Caco-2 (cell line): Measurements from ENCODE around the gene IKZF4. TPM values are rescaled to one million over a fixed set of nuclear protein-coding genes. Genes with fewer than 3 reads are reported as not detected.
"Not testable (repeated sequence)": the region's sequence is repeated elsewhere in the genome, so short reads cannot be mapped to it uniquely, and the experiment has no call there.

ENCODE experiments used
- BruUV-seq: library from RNA; stranded (reverse); fragments of 400-500 nt; replicated peaks from 2 replicates; lab custom pipeline; 2021; lab: Mats Ljungman, UMichigan
- CTCF ChIA-PET: fragments of 300-600 bp; sonication (Branson Sonifier 250); formaldehyde crosslinking; loops from one replicate; lab custom pipeline; 2022; ENCODE audit warnings: antibody characterized with exemption; lab: Charles Lee
- POLR2A ChIA-PET: fragments of 300-600 bp; sonication (Branson Sonifier 250); formaldehyde crosslinking; loops from one replicate; lab custom pipeline; 2022; ENCODE audit warnings: antibody characterized with exemption; lab: Charles Lee
- DNase-seq, 2 experiments: peaks; one replicate each; pipeline versions ENCODE4 v3.0.0 to v3.0.0-alpha.2; 2020 to 2022
- H3K27me3 ChIP-seq: replicated peaks from 2 replicates; pipeline ENCODE4 v1.6.0; 2011; ENCODE audit warnings: low read length; ENCODE audit not compliant: control insufficient read depth, insufficient read depth
- H3K36me3 ChIP-seq: 2 replicates; pipeline ENCODE4 v1.5.1; 2011; ENCODE audit warnings: low read length; ENCODE audit not compliant: control insufficient read depth, insufficient read depth
- H3K4me1 ChIP-seq: fragments of 250-450 bp; sonication (Bioruptor Pico); 2 replicates; pipeline ENCODE4 v1.5.1; 2020; ENCODE audit warnings: mild to moderate bottlenecking
- H3K4me3 ChIP-seq: 2 replicates; pipeline ENCODE4 v1.5.1; 2011; ENCODE audit warnings: low read depth, mild to moderate bottlenecking, control low read depth, low read length
- H3K9me3 ChIP-seq: fragments of 250-450 bp; sonication (Bioruptor Pico); 2 replicates; pipeline ENCODE4 v1.5.1; 2020; ENCODE audit warnings: mild to moderate bottlenecking, moderate library complexity
- H3K27ac Mint-ChIP-seq: one replicate; pipeline ENCODE4 v1.8.0; 2022; ENCODE audit warnings: mixed read lengths; ENCODE audit not compliant: unreplicated experiment
- H3K27me3 Mint-ChIP-seq: one replicate; pipeline ENCODE4 v1.8.0; 2022; ENCODE audit warnings: mixed read lengths; ENCODE audit not compliant: insufficient read depth, unreplicated experiment
- H3K36me3 Mint-ChIP-seq: one replicate; pipeline ENCODE4 v1.8.0; 2022; ENCODE audit warnings: mild to moderate bottlenecking, mixed read lengths; ENCODE audit not compliant: insufficient read depth, unreplicated experiment
- H3K4me1 Mint-ChIP-seq: one replicate; pipeline ENCODE4 v1.8.0; 2022; ENCODE audit warnings: low read depth, mixed read lengths; ENCODE audit not compliant: unreplicated experiment
- H3K4me3 Mint-ChIP-seq: one replicate; pipeline ENCODE4 v1.8.0; 2022; ENCODE audit warnings: mild to moderate bottlenecking, moderate library complexity, mixed read lengths; ENCODE audit not compliant: unreplicated experiment
- H3K9me3 Mint-ChIP-seq: one replicate; pipeline ENCODE4 v1.8.0; 2022; ENCODE audit warnings: mixed read lengths; ENCODE audit not compliant: unreplicated experiment
- intact Hi-C: fragments of 100-400 bp; cut with micrococcal nuclease; formaldehyde crosslinking; loops from one replicate; pipeline ENCODE4 v1.10.0; 2022; ENCODE audit not compliant: unreplicated experiment
- total RNA-seq: library from RNA; stranded (reverse); gene quantifications from 2 replicates; pipeline ENCODE4 v1.2.3, GENCODE V29; 2022
- TF ChIP-seq, protein P1 (sequence below), 2 experiments: fragments of 200-600 bp in 1 of 2; IDR thresholded peaks; 1 replicate in 1 of 2; 2 replicates in 1 of 2; pipeline versions ENCODE4 v1.5.1 to v1.8.0; 2011 to 2022; ENCODE audit warnings: antibody characterized with exemption in 1 of 2, control low read depth in 1 of 2, inconsistent platforms in 1 of 2, low read depth in 1 of 2, low read length in 1 of 2, mild to moderate bottlenecking in 1 of 2, moderate library complexity in 1 of 2; ENCODE audit not compliant: insufficient read depth in 1 of 2, severe bottlenecking in 1 of 2, unreplicated experiment in 1 of 2

IKZF4 gene
- total RNA-seq, 1 experiment from 2014 or later: 15.7 TPM

DNA sequence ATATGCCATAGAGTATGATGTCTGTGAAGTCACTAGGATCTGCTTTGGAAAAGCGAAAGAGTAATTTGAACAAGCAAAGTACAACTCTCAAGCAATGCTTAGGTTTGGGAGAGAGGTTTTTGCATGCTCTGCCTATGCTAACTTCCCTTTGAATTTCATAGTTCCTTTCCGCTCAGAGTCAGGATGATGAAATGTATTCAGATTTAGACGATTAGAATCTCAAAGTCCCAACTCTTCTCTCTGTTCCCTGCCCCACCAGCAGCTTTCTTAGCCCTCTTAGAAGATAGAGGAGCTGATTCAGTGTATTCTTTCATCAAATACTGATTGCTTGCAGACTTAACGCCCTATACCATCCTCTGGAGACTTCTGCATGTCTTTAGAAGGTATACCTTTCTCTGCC is 35.5 kb upstream of the IKZF4 start:
- TF ChIP-seq, protein P1, sequence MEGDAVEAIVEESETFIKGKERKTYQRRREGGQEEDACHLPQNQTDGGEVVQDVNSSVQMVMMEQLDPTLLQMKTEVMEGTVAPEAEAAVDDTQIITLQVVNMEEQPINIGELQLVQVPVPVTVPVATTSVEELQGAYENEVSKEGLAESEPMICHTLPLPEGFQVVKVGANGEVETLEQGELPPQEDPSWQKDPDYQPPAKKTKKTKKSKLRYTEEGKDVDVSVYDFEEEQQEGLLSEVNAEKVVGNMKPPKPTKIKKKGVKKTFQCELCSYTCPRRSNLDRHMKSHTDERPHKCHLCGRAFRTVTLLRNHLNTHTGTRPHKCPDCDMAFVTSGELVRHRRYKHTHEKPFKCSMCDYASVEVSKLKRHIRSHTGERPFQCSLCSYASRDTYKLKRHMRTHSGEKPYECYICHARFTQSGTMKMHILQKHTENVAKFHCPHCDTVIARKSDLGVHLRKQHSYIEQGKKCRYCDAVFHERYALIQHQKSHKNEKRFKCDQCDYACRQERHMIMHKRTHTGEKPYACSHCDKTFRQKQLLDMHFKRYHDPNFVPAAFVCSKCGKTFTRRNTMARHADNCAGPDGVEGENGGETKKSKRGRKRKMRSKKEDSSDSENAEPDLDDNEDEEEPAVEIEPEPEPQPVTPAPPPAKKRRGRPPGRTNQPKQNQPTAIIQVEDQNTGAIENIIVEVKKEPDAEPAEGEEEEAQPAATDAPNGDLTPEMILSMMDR (IDR thresholded peaks at IDR 0.05; ENCODE audit: insufficient read depth in 1 of 2, low read depth in 1 of 2, low read length in 1 of 2, severe bottlenecking in 1 of 2, unreplicated experiment in 1 of 2): no peak
- Mint-ChIP-seq H3K4me1 (no peaks in the 10 kb centered on the region), H3K27me3 (no peaks in the 10 kb centered on the region), H3K36me3 (peaks cover 69% of the 10 kb centered on the region), H3K27ac (no peak overlapping the region), H3K4me3 (no peak overlapping the region), H3K9me3 (no peaks in the 10 kb centered on the region)
- BruUV-seq: no TSS peak
- no peak for DNase-seq
- Histone ChIP-seq H3K36me3 (peaks cover 3% of the 10 kb centered on the region), H3K9me3 (no peaks in the 10 kb centered on the region), H3K4me3 (no peak overlapping the region), H3K4me1 (no peaks in the 10 kb centered on the region), H3K27me3 (no peaks in the 10 kb centered on the region)
- intact Hi-C loops: no loop called here
- ChIA-PET CTCF (interaction anchor here (0.6 kb wide), 1 partner anchor 10 kb away, joined by 6 read pairs; no protein-coding TSS in a partner anchor), POLR2A (no interaction called here)

DNA sequence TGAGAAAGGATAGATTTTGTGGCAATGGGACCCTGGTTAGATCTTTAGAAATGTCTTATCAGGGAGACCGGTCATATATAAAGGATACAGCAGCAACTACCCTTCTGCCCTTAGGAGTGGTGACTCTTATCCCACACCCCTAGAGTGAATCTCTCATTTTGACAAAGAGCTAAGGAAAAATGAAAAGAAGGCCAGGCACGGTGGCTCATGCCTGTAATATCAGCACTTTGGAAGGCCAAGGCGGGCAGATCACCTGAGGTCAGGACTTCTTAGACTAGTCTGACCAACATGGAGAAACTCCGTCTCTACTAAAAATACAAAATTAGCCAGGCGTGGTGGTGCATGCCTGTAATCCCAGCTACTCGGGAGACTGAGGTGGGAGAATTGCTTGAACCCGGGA is 34.9 kb upstream of the IKZF4 start:
- BruUV-seq, H3K27me3 Mint-ChIP-seq, DNase-seq, H3K27me3 ChIP-seq, H3K4me3 Mint-ChIP-seq, H3K4me1 ChIP-seq, CTCF ChIA-PET, H3K9me3 ChIP-seq, H3K27ac Mint-ChIP-seq, H3K36me3 ChIP-seq, H3K9me3 Mint-ChIP-seq, intact Hi-C loops, POLR2A ChIA-PET, H3K4me1 Mint-ChIP-seq, H3K4me3 ChIP-seq: not testable (repeated sequence)
- peaks cover 75% of the 10 kb centered on the region for H3K36me3 Mint-ChIP-seq

DNA sequence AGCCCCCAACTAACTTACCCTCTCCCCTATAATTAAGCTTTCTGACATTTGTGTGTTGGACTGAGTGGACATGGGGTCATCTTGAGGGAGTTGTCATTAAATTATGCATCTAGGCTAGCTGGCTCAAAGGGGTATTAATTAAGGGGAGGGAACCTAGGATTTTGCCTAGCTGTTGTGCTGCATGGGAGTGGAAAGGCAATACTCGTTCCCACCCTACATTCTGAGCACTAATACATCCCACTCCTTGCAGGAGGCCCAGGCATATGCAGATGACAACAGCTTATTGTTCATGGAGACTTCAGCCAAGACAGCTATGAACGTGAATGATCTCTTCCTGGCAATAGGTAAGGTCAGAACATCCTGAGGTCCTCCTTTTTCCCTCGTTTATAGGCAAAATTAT is 29.7 kb upstream of the IKZF4 start:
- H3K4me1 Mint-ChIP-seq: peaks cover 4% of the 10 kb centered on the region
- POLR2A ChIA-PET: no interaction called here
- peak overlapping the region; percentile 59 for H3K27ac Mint-ChIP-seq
- H3K9me3 Mint-ChIP-seq: no peaks in the 10 kb centered on the region
- BruUV-seq: no TSS peak
- no peaks in the 10 kb centered on the region for H3K27me3 Mint-ChIP-seq
- intact Hi-C loops: no loop called here
- DNase-seq: no peak
- TF ChIP-seq, protein P1 (IDR thresholded peaks at IDR 0.05; ENCODE audit: insufficient read depth in 1 of 2, low read depth in 1 of 2, low read length in 1 of 2, severe bottlenecking in 1 of 2, unreplicated experiment in 1 of 2): no peak
- peaks cover 75% of the 10 kb centered on the region for H3K36me3 Mint-ChIP-seq
- H3K9me3 ChIP-seq: no peaks in the 10 kb centered on the region
- H3K4me1 ChIP-seq: no peaks in the 10 kb centered on the region
- H3K36me3 ChIP-seq: peaks cover 3% of the 10 kb centered on the region
- H3K4me3 Mint-ChIP-seq: no peak overlapping the region
- H3K27me3 ChIP-seq: no peaks in the 10 kb centered on the region
- H3K4me3 ChIP-seq: no peak overlapping the region
- CTCF ChIA-PET: interaction anchor here (0.5 kb wide), 1 partner anchor 102 kb away, joined by 4 read pairs; no protein-coding TSS in a partner anchor
